ENCODE measurements around the gene LIM2.

The LIM2 gene

GRCh38 chr19:51333836-51334460 is 53.8 kb downstream of the LIM2 start:
- no peak for DNase-seq (ENCODE audit: extremely low read depth, low read depth)

GRCh38 chr19:51331716-51332115 is 56.1 kb downstream of the LIM2 start:
- DNase-seq (ENCODE audit: extremely low read depth, low read depth), result no peak
- no peak for TF ChIP-seq CTCF (IDR thresholded peaks at IDR 0.05; ENCODE audit: low read depth, low read length)

More at GRCh38 chr19:51333836-51334460, 53.8 kb downstream of the LIM2 start:
- TF ChIP-seq CTCF (IDR thresholded peaks at IDR 0.05; ENCODE audit: low read depth, low read length), result no peak

- no peak for TF ChIP-seq CTCF (IDR thresholded peaks at IDR 0.05; ENCODE audit: low read depth, low read length)
- no peak for DNase-seq (ENCODE audit: extremely low read depth, low read depth)
Observed at GRCh38 chr19:51331193-51331592, 56.6 kb downstream of the LIM2 start.

- TF ChIP-seq CTCF (IDR thresholded peaks at IDR 0.05; ENCODE audit: low read depth, low read length), result no peak
- DNase-seq (ENCODE audit: extremely low read depth, low read depth), result no peak
Observed at GRCh38 chr19:51330366-51330765, 57.4 kb downstream of the LIM2 start.
